Thoracic aorta (tissue), 2 donors: ENCODE data around the gene NR1I3. TPM values are rescaled to one million over a fixed set of nuclear protein-coding genes. Genes with fewer than 3 reads are reported as not detected.

Experiments
- ATAC-seq: fragments of 150-250 bp; one replicate; pipeline ENCODE4 v1.8.0; 2017; ENCODE audit warnings: low read depth; ENCODE audit not compliant: insufficient number of reproducible peaks, low FRiP score
- DNase-seq: peaks from one replicate; pipeline ENCODE4 v3.0.0-alpha.2; 2020; ENCODE audit warnings: low spot score
- H3K27ac ChIP-seq, 2 donors: fragments of 200-600 bp; sonication (generic); 1 replicate in 1 of 2; 2 replicates in 1 of 2; pipeline ENCODE4 v1.5.1; 2016; ENCODE audit warnings: mild to moderate bottlenecking in 2 of 2, moderate library complexity in 2 of 2
- H3K27me3 ChIP-seq: fragments of 200-600 bp; sonication (generic); replicated peaks from 2 replicates; pipeline ENCODE4 v1.6.0; 2016; ENCODE audit warnings: mild to moderate bottlenecking; ENCODE audit not compliant: insufficient read depth
- H3K36me3 ChIP-seq: fragments of 200-600 bp; sonication (generic); one replicate; pipeline ENCODE4 v1.5.1; 2016
- H3K4me1 ChIP-seq, 2 donors: fragments of 200-600 bp; sonication (generic); 1 replicate in 1 of 2; 2 replicates in 1 of 2; pipeline versions ENCODE4 v1.5.1 to v1.6.0; 2016; ENCODE audit warnings: low read depth in 2 of 2, mild to moderate bottlenecking in 1 of 2; ENCODE audit not compliant: control insufficient read depth in 1 of 2
- H3K4me3 ChIP-seq: fragments of 200-600 bp; sonication (generic); 2 replicates; pipeline ENCODE4 v1.5.1; 2016; ENCODE audit warnings: mild to moderate bottlenecking
- H3K9me3 ChIP-seq: fragments of 200-600 bp; sonication (generic); 2 replicates; pipeline ENCODE4 v1.5.1; 2016
- CTCF ChIP-seq: fragments of 200-600 bp; sonication (generic); IDR thresholded peaks from one replicate; pipeline ENCODE4 v1.5.1; 2019; ENCODE audit warnings: antibody characterized with exemption
- total RNA-seq, 2 donors: library from RNA; depleted of rRNA; stranded (reverse); fragments of >200 nt; gene quantifications; one replicate each; pipeline versions ENCODE4 v1.1.0 to v1.2.3, GENCODE V29; 2016

Gene NR1I3
- total RNA-seq, 2 donors from 2014 or later = not detected

DNA sequence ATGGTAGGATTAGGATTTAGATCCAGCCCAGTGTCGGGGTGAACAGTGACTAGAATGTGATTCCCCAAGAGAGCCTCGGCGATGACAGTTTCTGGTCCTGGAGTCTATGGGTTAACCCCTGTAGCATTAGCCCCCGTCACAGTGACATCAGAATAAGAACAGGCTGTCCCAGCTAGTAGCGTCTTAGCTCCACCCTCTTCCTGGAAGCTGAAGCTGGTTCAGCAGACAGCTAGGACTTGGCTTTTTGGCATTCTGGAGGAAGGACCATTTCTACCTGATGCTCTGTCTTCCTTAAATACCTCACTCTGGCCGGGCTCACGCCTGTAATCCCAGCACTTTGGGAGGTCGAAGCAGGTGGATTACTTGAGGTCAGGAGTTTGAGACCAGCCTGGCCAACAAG, 30.8 kb downstream of the NR1I3 start:
- no peaks in the 10 kb centered on the region for H3K27me3 ChIP-seq
- peaks cover 36% of the 10 kb centered on the region for H3K36me3 ChIP-seq
- DNase-seq (no peak), ATAC-seq (peak; percentile 66)
- no peaks in the 10 kb centered on the region for H3K9me3 ChIP-seq
- no peak overlapping the region for H3K27ac ChIP-seq
- no peak for TF ChIP-seq CTCF
- no peak overlapping the region for H3K4me3 ChIP-seq
- peaks cover 11 to 18% of the 10 kb centered on the region in 2 donors for H3K4me1 ChIP-seq

DNA sequence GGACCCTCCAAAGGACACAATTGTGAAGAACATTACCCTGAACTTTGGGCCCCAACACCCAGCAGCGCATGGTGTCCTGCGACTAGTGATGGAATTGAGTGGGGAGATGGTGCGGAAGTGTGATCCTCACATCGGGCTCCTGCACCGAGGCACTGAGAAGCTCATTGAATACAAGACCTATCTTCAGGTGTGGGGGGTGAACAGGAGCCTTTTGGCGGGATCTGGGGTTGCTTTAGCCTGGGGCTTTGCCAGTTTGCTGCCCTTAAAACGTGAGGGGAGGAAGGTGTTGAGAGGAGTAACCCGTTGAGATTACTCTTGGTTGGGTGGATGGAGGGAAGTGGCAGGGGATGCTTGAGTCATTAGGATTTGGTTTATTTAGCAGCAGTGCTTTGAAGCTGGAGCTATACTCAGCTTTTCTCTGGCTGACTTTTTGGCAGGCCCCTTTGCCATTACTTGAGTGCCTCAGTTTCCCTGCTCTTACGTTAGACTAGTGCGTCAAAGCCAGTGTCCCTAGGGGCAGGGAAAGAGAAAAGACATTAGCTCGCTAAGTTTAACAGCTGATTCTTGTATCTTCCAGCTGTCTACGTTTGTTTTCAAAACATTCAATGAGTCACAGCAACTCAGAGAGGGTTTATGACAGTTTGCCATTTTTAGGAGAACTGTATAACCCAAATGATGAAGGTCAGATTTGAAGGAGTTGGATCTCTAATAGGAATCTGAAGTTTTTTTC, 31.4 kb downstream of the NR1I3 start:
- DNase-seq = no peak
- Histone ChIP-seq H3K4me1 (peaks cover 11 to 19% of the 10 kb centered on the region in 2 donors), H3K27ac (no peak overlapping the region), H3K9me3 (no peaks in the 10 kb centered on the region), H3K4me3 (no peak overlapping the region), H3K36me3 (peaks cover 31% of the 10 kb centered on the region), H3K27me3 (no peaks in the 10 kb centered on the region)
- no peak for TF ChIP-seq CTCF
- no peak for ATAC-seq

DNA sequence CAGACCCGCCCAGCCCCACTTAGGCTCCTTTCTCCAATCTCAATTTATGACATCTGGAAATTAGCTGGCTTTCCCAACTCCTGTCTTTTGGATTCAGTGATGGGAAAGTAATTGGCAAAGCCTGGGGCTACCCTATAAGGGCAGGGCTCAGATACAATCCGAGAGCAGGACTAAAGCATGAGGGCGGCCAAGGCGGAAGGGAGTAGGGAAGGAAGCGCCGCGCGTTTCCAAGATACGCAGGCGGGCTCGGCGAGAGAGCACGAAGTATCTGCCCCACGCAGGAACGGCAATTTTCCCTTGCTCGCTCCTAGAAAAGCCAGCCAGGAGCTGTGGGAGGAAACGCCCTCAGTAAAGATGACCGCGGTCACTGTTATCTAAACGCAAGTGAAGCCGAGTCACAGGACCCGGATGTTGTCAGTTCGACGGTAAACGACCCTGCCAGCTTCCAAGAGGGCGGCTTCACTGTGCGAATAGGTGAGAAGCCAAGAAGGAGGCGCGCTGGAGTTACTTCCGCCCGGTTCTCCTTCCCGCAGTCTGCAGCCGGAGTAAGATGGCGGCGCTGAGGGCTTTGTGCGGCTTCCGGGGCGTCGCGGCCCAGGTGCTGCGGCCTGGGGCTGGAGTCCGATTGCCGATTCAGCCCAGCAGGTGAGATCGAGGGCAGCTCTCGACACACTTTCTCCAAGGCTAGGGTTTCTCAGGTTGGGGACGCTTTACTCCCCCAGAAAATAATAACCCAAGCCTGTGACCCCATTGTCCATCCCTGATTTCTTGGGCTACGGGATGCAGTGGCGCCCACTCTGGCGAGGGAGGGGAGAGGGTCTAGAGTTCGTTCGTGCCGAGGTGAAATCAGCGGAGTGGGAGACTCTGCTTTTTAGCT, 35.9 kb downstream of the NR1I3 start, which contains the start of gene NDUFS2:
TSS of gene NDUFS2 (plus strand) at position 532 of the 877 bp plus-strand sequence. CDS start at position 551, 19 bp downstream.
- H3K4me1 ChIP-seq = peaks cover 13 to 41% of the 10 kb centered on the region in 2 donors
- peaks cover 7% of the 10 kb centered on the region for H3K36me3 ChIP-seq
- ATAC-seq (peak; percentile 94), DNase-seq (peak; percentile 95)
- H3K27ac ChIP-seq = peak within 1 kb of the TSS; percentile 94 to 99
- H3K9me3 ChIP-seq = no peaks in the 10 kb centered on the region
- H3K27me3 ChIP-seq = no peaks in the 10 kb centered on the region
- no peak for TF ChIP-seq CTCF
- peak within 1 kb of the TSS; percentile 86 for H3K4me3 ChIP-seq

DNA sequence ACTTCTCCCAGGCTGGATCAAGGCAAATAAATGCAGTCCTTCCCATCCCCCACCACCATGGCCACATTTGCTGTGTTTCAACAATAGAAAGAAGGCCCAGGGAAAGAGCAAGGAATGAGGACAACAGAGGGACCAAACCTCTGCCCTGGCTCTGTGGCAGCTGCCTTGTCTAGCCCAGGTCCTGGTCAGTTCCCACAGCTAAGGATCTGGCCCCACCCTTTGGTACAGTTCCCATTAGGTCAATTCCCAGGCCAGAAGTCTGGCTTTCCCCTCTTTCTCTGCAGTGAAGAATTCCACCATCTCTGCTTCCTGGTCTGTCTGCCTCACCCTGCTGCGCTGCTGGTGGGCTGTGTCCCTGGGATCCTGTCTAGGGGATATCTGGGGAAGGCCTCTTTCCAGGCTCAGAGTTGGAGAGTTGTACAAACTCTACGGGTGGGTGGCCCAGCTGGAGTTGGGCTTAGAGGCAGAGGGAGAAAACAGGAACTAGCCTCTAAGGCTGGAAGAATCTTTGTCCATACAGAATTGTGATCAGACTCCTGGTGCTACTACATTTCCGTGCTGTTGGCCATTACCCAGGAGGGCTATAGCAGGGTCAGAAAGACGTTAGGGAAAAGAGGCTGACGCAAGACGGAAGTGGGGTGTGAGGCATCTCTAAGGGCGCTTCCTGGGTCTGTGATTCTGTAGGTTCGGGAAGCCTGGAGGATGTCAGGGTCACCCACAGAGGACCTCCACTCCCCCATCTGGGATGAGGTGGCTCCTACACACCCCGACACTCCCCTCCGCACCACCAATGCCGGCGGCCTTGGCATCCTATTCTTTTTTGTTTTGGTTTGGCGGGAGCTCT, 36.8 kb downstream of the NR1I3 start:
- ATAC-seq (no peak), DNase-seq (no peak)
- Histone ChIP-seq H3K27ac (peak overlapping the region; percentile 94 to 99), H3K36me3 (peaks cover under 1% of the 10 kb centered on the region), H3K4me3 (peak overlapping the region; percentile 86), H3K9me3 (no peaks in the 10 kb centered on the region), H3K4me1 (peaks cover 13 to 35% of the 10 kb centered on the region in 2 donors), H3K27me3 (no peaks in the 10 kb centered on the region)
- no peak for TF ChIP-seq CTCF
